ENCODE data around the gene VRK2.
"Not testable (repeated sequence)": the region's sequence is repeated elsewhere in the genome, so short reads cannot be mapped to it uniquely, and the experiment has no call there.

Gene VRK2

GRCh38 chr2:58182527-58182926 is 135.9 kb downstream of the VRK2 start:
- WGBS, 2 experiments: 85 to 100% methylated on average over 1 of the region's 1 CpG
- H3K9me3 ChIP-seq (ENCODE audit: control insufficient read depth, low read length): no peaks in the 10 kb centered on the region
- no peaks in the 10 kb centered on the region for H3K4me1 ChIP-seq (ENCODE audit: control insufficient read depth, insufficient read depth, low read length)

DNA sequence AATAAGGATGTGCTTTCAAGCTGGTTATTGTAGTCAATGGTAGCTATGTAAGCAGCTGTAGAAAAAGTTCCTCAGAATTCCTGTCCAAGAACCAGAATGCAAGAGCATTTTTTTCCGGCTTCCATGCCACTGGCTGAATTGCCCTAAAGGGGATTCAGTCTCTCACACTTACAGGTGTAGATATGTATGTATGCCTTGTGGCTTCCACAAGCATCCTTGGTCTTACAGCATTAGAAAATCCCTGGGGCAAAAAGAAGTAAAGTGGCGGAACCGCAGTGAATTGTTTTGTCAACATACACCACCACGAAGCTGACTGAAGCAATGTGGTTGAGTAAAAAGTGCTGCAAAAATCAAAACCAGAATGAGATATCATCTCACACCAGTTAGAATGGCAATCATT is 139.9 kb downstream of the VRK2 start:
- Histone ChIP-seq H3K27me3 (ENCODE audit: control insufficient read depth, insufficient read depth, low read length, poor library complexity, severe bottlenecking) (no peaks in the 10 kb centered on the region), H3K9me3 (ENCODE audit: control insufficient read depth, low read length) (no peaks in the 10 kb centered on the region), H3K4me3 (ENCODE audit: insufficient read depth, low read depth, low read length) (no peak overlapping the region), H3K4me1 (ENCODE audit: control insufficient read depth, insufficient read depth, low read length) (no peaks in the 10 kb centered on the region), H3K36me3 (ENCODE audit: control insufficient read depth, insufficient read depth, low read length) (peaks cover 10% of the 10 kb centered on the region), H3K27ac (ENCODE audit: insufficient read depth, low read depth, low read length, poor library complexity, severe bottlenecking) (no peak overlapping the region)
- 94 to 98% methylated on average over 4 of the region's 4 CpGs for WGBS, 2 experiments

More at GRCh38 chr2:58182527-58182926, 135.9 kb downstream of the VRK2 start:
- Histone ChIP-seq H3K36me3 (ENCODE audit: control insufficient read depth, insufficient read depth, low read length) (no peaks in the 10 kb centered on the region), H3K4me3 (ENCODE audit: insufficient read depth, low read depth, low read length) (no peak overlapping the region), H3K27ac (ENCODE audit: insufficient read depth, low read depth, low read length, poor library complexity, severe bottlenecking) (no peak overlapping the region), H3K27me3 (ENCODE audit: control insufficient read depth, insufficient read depth, low read length, poor library complexity, severe bottlenecking) (no peaks in the 10 kb centered on the region)

DNA sequence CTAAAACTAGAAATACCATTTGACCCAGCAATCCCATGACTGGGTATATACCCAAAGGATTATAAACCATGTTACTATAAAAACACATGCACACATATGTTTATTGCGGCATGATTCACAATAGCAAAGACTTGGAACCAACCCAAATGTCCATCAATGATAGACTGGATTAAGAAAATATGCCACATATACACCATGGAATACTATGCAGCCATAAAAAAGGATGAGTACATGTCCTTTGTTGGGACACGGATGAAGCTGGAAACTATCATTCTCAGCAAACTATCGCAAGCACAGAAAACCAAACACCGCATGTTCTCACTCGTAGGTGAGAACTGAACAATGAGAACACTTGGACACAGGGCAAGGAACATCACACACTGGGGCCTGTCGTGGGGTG is 140.4 kb downstream of the VRK2 start:
- H3K36me3 ChIP-seq (ENCODE audit: control insufficient read depth, insufficient read depth, low read length): peaks cover 10% of the 10 kb centered on the region
- H3K9me3 ChIP-seq (ENCODE audit: control insufficient read depth, low read length): not testable (repeated sequence)
- 93 to 97% methylated on average over 6 of the region's 6 CpGs for WGBS, 2 experiments

DNA sequence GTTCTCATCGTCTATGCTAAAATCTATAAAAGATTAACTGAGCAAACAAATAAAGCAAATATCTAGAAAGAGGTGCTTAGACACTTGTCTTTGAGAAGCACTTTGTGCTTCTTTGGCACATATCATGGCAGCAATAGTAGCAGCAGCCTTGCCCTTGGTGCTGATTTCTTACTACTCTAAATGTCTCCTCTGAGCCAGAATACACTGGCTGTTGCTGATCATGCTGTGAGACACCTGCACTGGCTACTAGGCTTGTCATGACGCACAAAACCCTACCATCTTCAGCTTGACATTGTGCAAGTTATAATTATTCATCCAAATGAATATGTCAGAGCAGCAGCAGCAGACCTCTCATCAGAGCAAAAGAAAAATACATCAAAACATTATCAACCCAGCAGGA is 147.9 kb downstream of the VRK2 start:
- Histone ChIP-seq H3K36me3 (ENCODE audit: control insufficient read depth, insufficient read depth, low read length) (peaks cover 4% of the 10 kb centered on the region), H3K27me3 (ENCODE audit: control insufficient read depth, insufficient read depth, low read length, poor library complexity, severe bottlenecking) (no peaks in the 10 kb centered on the region), H3K9me3 (ENCODE audit: control insufficient read depth, low read length) (no peaks in the 10 kb centered on the region), H3K27ac (ENCODE audit: insufficient read depth, low read depth, low read length, poor library complexity, severe bottlenecking) (no peak overlapping the region), H3K4me1 (ENCODE audit: control insufficient read depth, insufficient read depth, low read length) (no peaks in the 10 kb centered on the region), H3K4me3 (ENCODE audit: insufficient read depth, low read depth, low read length) (no peak overlapping the region)
- 89 to 93% methylated on average over 1 to 2 of the region's 2 CpGs for WGBS, 2 experiments

More for the DNA sequence above, 140.4 kb downstream of the VRK2 start:
- not testable (repeated sequence) for H3K4me3 ChIP-seq (ENCODE audit: insufficient read depth, low read depth, low read length); H3K4me1 ChIP-seq (ENCODE audit: control insufficient read depth, insufficient read depth, low read length); H3K27me3 ChIP-seq (ENCODE audit: control insufficient read depth, insufficient read depth, low read length, poor library complexity, severe bottlenecking); H3K27ac ChIP-seq (ENCODE audit: insufficient read depth, low read depth, low read length, poor library complexity, severe bottlenecking)

DNA sequence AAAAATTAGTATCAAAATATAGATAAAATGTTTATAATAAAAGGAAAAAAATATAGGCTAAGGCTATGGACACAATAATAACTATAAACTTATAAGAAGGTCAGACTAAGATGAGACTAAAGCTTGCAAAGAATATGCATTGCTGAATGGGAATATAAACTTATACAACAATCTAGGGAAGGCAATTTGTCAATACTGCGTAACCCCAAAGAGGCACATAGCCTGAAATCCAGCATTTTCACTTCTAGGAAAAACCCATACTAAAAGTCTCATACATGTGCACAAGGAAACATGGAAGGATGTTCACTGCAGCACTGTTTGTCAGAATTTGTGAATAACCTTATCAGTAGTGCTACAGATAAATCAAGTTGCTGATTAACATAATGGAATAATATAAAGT is 149.1 kb downstream of the VRK2 start:
- peaks cover 4% of the 10 kb centered on the region for H3K36me3 ChIP-seq (ENCODE audit: control insufficient read depth, insufficient read depth, low read length)
- no peak overlapping the region for H3K4me3 ChIP-seq (ENCODE audit: insufficient read depth, low read depth, low read length)
- H3K27ac ChIP-seq (ENCODE audit: insufficient read depth, low read depth, low read length, poor library complexity, severe bottlenecking): no peak overlapping the region
- no peaks in the 10 kb centered on the region for H3K9me3 ChIP-seq (ENCODE audit: control insufficient read depth, low read length)
- no peaks in the 10 kb centered on the region for H3K27me3 ChIP-seq (ENCODE audit: control insufficient read depth, insufficient read depth, low read length, poor library complexity, severe bottlenecking)
- H3K4me1 ChIP-seq (ENCODE audit: control insufficient read depth, insufficient read depth, low read length): no peaks in the 10 kb centered on the region
- 90 to 100% methylated on average over 1 of the region's 1 CpG for WGBS, 2 experiments

DNA sequence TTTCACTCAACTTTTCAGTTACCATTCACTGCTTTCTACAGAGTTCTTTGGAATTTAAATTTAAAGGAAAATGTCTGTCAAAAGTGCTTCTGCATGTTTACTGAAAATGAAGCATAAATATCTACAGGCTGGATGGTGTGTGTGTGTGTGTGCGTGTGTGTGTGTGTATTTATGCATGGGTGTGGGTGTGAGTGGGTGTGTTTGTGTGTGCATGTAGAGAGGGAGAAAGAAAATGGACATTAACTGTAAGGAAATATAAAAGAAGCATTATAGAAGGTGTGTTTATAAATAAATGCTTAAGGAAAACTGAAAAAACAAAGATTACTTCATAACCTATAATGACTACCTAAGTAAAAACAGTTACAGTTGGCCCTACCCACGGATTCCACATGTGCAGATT is 151.3 kb downstream of the VRK2 start:
- 93 to 94% methylated on average over 1 to 2 of the region's 2 CpGs for WGBS, 2 experiments
- Histone ChIP-seq H3K27ac (ENCODE audit: insufficient read depth, low read depth, low read length, poor library complexity, severe bottlenecking) (no peak overlapping the region), H3K9me3 (ENCODE audit: control insufficient read depth, low read length) (no peaks in the 10 kb centered on the region), H3K4me1 (ENCODE audit: control insufficient read depth, insufficient read depth, low read length) (no peaks in the 10 kb centered on the region), H3K36me3 (ENCODE audit: control insufficient read depth, insufficient read depth, low read length) (peaks cover 4% of the 10 kb centered on the region), H3K27me3 (ENCODE audit: control insufficient read depth, insufficient read depth, low read length, poor library complexity, severe bottlenecking) (no peaks in the 10 kb centered on the region), H3K4me3 (ENCODE audit: insufficient read depth, low read depth, low read length) (no peak overlapping the region)

DNA sequence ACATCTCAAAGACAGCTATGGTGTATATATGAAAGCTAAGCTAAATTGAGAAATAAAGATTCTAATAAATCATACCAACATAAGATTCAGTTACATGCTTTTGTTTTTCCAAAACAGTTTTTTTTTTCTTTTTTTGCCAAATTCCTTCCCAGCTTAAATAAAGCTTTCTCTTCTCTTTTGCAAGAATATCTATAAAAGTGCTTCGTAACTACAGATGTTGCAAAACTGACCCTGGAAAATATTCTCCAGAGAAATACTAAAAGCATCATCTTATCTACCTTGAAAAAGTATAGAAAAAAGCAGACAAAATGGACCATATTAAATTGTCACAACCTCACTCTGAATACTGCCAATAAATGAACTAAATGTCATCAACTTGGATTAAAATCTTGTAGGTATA is 155.8 kb downstream of the VRK2 start:
- Histone ChIP-seq H3K9me3 (ENCODE audit: control insufficient read depth, low read length) (no peaks in the 10 kb centered on the region), H3K27ac (ENCODE audit: insufficient read depth, low read depth, low read length, poor library complexity, severe bottlenecking) (no peak overlapping the region), H3K36me3 (ENCODE audit: control insufficient read depth, insufficient read depth, low read length) (peaks cover 4% of the 10 kb centered on the region), H3K27me3 (ENCODE audit: control insufficient read depth, insufficient read depth, low read length, poor library complexity, severe bottlenecking) (no peaks in the 10 kb centered on the region), H3K4me3 (ENCODE audit: insufficient read depth, low read depth, low read length) (no peak overlapping the region), H3K4me1 (ENCODE audit: control insufficient read depth, insufficient read depth, low read length) (no peaks in the 10 kb centered on the region)
- 100% methylated on average over 1 of the region's 1 CpG for WGBS, 2 experiments

GRCh38 chr2:58203018-58203417 is 156.4 kb downstream of the VRK2 start:
- Histone ChIP-seq H3K27me3 (ENCODE audit: control insufficient read depth, insufficient read depth, low read length, poor library complexity, severe bottlenecking) (no peaks in the 10 kb centered on the region), H3K4me1 (ENCODE audit: control insufficient read depth, insufficient read depth, low read length) (no peaks in the 10 kb centered on the region), H3K9me3 (ENCODE audit: control insufficient read depth, low read length) (no peaks in the 10 kb centered on the region), H3K4me3 (ENCODE audit: insufficient read depth, low read depth, low read length) (no peak overlapping the region), H3K27ac (ENCODE audit: insufficient read depth, low read depth, low read length, poor library complexity, severe bottlenecking) (no peak overlapping the region), H3K36me3 (ENCODE audit: control insufficient read depth, insufficient read depth, low read length) (peaks cover 1% of the 10 kb centered on the region)

DNA sequence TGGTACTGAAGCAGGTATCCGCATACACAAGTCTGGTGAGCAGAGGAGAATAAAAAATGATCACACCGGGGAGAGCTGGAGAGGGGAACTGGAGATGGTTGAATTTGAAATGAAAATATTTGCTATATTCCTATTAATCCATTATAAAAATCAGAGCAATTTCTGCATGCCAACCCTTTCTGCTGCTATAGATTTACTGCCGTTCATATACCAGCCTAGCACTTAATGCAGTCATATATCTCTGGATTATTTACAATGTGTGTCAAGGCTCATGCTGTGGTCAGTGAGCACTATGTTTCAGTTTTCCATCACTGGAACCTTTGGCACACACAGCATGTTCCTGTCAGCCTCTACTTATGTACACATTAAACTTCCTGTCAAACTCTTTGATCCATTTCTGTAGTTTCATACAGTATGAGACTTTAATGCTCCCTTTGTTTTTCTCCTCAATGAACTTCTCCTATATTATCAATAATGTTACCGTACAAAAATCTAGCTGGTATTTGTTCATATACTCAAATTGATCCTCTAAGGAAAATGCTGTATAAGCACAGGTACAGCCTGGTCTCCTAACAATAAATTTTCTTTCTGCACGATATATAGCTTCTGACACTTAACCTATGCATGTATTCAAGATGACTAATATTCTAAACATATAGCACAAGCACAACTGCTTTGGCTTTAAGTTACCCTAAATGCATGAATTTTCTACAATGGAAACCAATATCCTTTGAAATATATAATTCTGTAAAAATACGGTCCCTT is 157.8 kb downstream of the VRK2 start:
- H3K36me3 ChIP-seq (ENCODE audit: control insufficient read depth, insufficient read depth, low read length): no peaks in the 10 kb centered on the region

DNA sequence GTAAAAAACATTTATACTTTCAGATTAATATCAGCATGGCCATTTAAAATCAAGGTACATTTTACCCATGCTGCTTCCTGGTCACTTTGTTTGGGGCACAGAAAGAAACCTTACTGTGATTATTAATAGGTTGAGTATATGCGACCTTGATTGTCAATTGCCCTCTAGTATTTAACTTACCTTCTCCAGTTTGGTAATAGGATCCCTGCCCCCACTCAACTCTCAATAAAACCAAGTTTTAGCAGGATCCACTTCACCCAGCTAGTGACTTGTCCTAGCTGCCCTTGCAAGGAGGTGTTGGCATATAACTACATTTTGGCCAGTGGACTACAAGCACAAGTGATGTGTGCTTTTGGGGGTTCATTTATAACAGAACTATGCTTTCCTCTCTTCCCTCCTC is 160.2 kb downstream of the VRK2 start:
- Histone ChIP-seq H3K9me3 (ENCODE audit: control insufficient read depth, low read length) (no peaks in the 10 kb centered on the region), H3K4me3 (ENCODE audit: insufficient read depth, low read depth, low read length) (no peak overlapping the region), H3K27ac (ENCODE audit: insufficient read depth, low read depth, low read length, poor library complexity, severe bottlenecking) (no peak overlapping the region), H3K4me1 (ENCODE audit: control insufficient read depth, insufficient read depth, low read length) (no peaks in the 10 kb centered on the region), H3K36me3 (ENCODE audit: control insufficient read depth, insufficient read depth, low read length) (peaks cover 18% of the 10 kb centered on the region), H3K27me3 (ENCODE audit: control insufficient read depth, insufficient read depth, low read length, poor library complexity, severe bottlenecking) (no peaks in the 10 kb centered on the region)
- 93 to 100% methylated on average over 1 of the region's 1 CpG for WGBS, 2 experiments

More for the DNA sequence above, 157.8 kb downstream of the VRK2 start:
- no peaks in the 10 kb centered on the region for H3K4me1 ChIP-seq (ENCODE audit: control insufficient read depth, insufficient read depth, low read length)
- no peaks in the 10 kb centered on the region for H3K9me3 ChIP-seq (ENCODE audit: control insufficient read depth, low read length)
- H3K4me3 ChIP-seq (ENCODE audit: insufficient read depth, low read depth, low read length): no peak overlapping the region
- H3K27me3 ChIP-seq (ENCODE audit: control insufficient read depth, insufficient read depth, low read length, poor library complexity, severe bottlenecking): no peaks in the 10 kb centered on the region
- no peak overlapping the region for H3K27ac ChIP-seq (ENCODE audit: insufficient read depth, low read depth, low read length, poor library complexity, severe bottlenecking)
- 93 to 97% methylated on average over 5 to 6 of the region's 6 CpGs for WGBS, 2 experiments

All from ectodermal cell (in vitro differentiated cells).